ENCODE data around the gene UNC50.

- no peak for TF ChIP-seq EP300 (conservative IDR thresholded peaks at IDR 0.05; ENCODE audit: poor library complexity, severe bottlenecking)
- no peak for TF ChIP-seq EZH2 (IDR thresholded peaks at IDR 0.05; ENCODE audit: borderline replicate concordance, insufficient read depth, low read length, poor library complexity, severe bottlenecking)
- no peak for TF ChIP-seq CTCF (IDR thresholded peaks at IDR 0.05; ENCODE audit: poor library complexity, severe bottlenecking)
- TF ChIP-seq REST (IDR thresholded peaks at IDR 0.05; ENCODE audit: borderline replicate concordance) = no peak
Observed at GRCh38 chr2:98656800-98657199, 48.4 kb downstream of the UNC50 start.

Data from neural cell (in vitro differentiated cells).